ENCODE results near the gene SLCO1A2. TPM values are rescaled to one million over a fixed set of nuclear protein-coding genes. Genes with fewer than 3 reads are reported as not detected.

The SLCO1A2 gene
- total RNA-seq, 1 experiment from 2014 or later, result 10.3 TPM

DNA sequence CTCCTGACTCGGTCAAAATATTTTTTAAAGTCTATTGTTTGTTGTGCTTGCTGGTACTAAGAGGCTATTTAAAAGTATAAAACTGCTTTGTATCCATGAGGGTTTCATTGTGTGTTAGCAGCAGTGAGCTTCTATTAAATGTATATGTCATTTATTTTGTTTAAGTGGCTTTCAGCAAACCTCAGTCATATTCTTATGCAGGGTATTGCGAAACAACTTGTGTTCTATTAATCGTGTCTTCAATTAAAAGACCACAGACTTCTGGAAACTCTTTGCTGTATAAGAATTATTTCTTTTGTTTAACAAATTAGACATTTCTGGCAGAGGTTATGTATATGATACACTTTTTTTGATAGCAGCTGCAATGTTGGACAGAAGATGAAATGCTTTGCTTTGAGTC lies 44.5 kb upstream of the SLCO1A2 start:
- H3K27me3 Mint-ChIP-seq (ENCODE audit: low read depth), result no peaks in the 10 kb centered on the region
- no CpG with 5 or more reads among the region's 3 CpGs for WGBS (ENCODE audit: extremely low coverage, insufficient read length, low lambda C conversion rate)
- no peak overlapping the region for H2BK5ac ChIP-seq (ENCODE audit: insufficient read length, low read length)

More for the DNA sequence above, 44.5 kb upstream of the SLCO1A2 start:
- no peaks in the 10 kb centered on the region for H3K9me3 Mint-ChIP-seq
- no peak overlapping the region for H3T11ph ChIP-seq (ENCODE audit: low read length)
- H3K23me2 ChIP-seq (ENCODE audit: insufficient read length, low read depth, low read length, poor library complexity, severe bottlenecking), result no peaks in the 10 kb centered on the region
- H3K36me3 Mint-ChIP-seq (ENCODE audit: insufficient read depth in 1 of 3, low read depth in 3 of 3), result no peaks in the 10 kb centered on the region
- H4K5ac ChIP-seq (ENCODE audit: insufficient read length, low read depth, low read length), result no peak overlapping the region
- no peaks in the 10 kb centered on the region for H3K9me3 ChIP-seq (ENCODE audit: control insufficient read depth, low read depth, low read length)
- H2BK20ac ChIP-seq (ENCODE audit: low read depth, low read length, poor library complexity, severe bottlenecking), result no peak overlapping the region
- H3K79me2 ChIP-seq (ENCODE audit: insufficient read depth, low read length), result no peaks in the 10 kb centered on the region
- H3K18ac ChIP-seq (ENCODE audit: insufficient read length, low read depth, low read length), result no peak overlapping the region
- H3K4me3 Mint-ChIP-seq, result no peak overlapping the region
- no peaks in the 10 kb centered on the region for H3K79me1 ChIP-seq (ENCODE audit: insufficient read depth, low read depth, low read length, poor library complexity, severe bottlenecking)
- H3K27ac Mint-ChIP-seq, result no peak overlapping the region
- H4K8ac ChIP-seq (replicated peaks; ENCODE audit: insufficient read length, low read depth, low read length), result no peak overlapping the region
- H3K27ac ChIP-seq (ENCODE audit: insufficient read length, low read depth, low read length), result no peak overlapping the region
- no peak overlapping the region for H3K4ac ChIP-seq (ENCODE audit: low read depth, low read length)
- DNase-seq, result no peak
- H4K20me1 ChIP-seq (ENCODE audit: control insufficient read depth, insufficient read depth, insufficient read length), result no peaks in the 10 kb centered on the region
- no peaks in the 10 kb centered on the region for H3K27me3 ChIP-seq (ENCODE audit: insufficient read depth, low read length)
- H2BK15ac ChIP-seq (ENCODE audit: low read depth, low read length), result no peak overlapping the region
- no peak overlapping the region for H2BK12ac ChIP-seq (ENCODE audit: insufficient read length, low read depth, low read length)
- no peak overlapping the region for H2AFZ ChIP-seq (ENCODE audit: low read length)
- no peak overlapping the region for H3K14ac ChIP-seq (ENCODE audit: insufficient read depth, low read length)
- no peak overlapping the region for H3K9ac ChIP-seq (ENCODE audit: extremely low read depth, insufficient read length, low read length)
- peaks cover 5 to 6% of the 10 kb centered on the region in 2 experiments; a peak in 3 of 4 replicates for H3K4me1 Mint-ChIP-seq
- no peak overlapping the region for H3K56ac ChIP-seq (ENCODE audit: insufficient read length, low read depth, low read length)
- H2AK5ac ChIP-seq (ENCODE audit: insufficient read length, low read length), result no peak overlapping the region
- H3K4me2 ChIP-seq (ENCODE audit: insufficient read depth, insufficient read length, low read length), result no peak overlapping the region
- TF ChIP-seq, protein P1, sequence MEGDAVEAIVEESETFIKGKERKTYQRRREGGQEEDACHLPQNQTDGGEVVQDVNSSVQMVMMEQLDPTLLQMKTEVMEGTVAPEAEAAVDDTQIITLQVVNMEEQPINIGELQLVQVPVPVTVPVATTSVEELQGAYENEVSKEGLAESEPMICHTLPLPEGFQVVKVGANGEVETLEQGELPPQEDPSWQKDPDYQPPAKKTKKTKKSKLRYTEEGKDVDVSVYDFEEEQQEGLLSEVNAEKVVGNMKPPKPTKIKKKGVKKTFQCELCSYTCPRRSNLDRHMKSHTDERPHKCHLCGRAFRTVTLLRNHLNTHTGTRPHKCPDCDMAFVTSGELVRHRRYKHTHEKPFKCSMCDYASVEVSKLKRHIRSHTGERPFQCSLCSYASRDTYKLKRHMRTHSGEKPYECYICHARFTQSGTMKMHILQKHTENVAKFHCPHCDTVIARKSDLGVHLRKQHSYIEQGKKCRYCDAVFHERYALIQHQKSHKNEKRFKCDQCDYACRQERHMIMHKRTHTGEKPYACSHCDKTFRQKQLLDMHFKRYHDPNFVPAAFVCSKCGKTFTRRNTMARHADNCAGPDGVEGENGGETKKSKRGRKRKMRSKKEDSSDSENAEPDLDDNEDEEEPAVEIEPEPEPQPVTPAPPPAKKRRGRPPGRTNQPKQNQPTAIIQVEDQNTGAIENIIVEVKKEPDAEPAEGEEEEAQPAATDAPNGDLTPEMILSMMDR (conservative IDR thresholded peaks at IDR 0.05), result no peak
- H3K23ac ChIP-seq (ENCODE audit: insufficient read length, low read depth, low read length), result no peak overlapping the region
- no peak overlapping the region for H4K91ac ChIP-seq (ENCODE audit: insufficient read length, low read depth, low read length)
- no peak overlapping the region for H2BK120ac ChIP-seq (ENCODE audit: low read depth, low read length, poor library complexity, severe bottlenecking)
- H3K4me1 ChIP-seq (ENCODE audit: insufficient read depth, low read length), result no peaks in the 10 kb centered on the region

Measured in H9 (cell line).